Measurements from ENCODE around the gene SOS1.
"Not testable (repeated sequence)": the region's sequence is repeated elsewhere in the genome, so short reads cannot be mapped to it uniquely, and the experiment has no call there.

Gene SOS1

GRCh38 chr2:39139511-39140237 lies 18.8 kb upstream of the SOS1 start:
- TF ChIP-seq POLR2AphosphoS5 (IDR thresholded peaks at IDR 0.05; ENCODE audit: low read depth, low read length) (no peak), PAX5 (IDR thresholded peaks at IDR 0.05; ENCODE audit: insufficient read depth, low read length, severe bottlenecking) (no peak), SPI1 (IDR thresholded peaks at IDR 0.05; ENCODE audit: low read depth, low read length) (no peak), TAF1 (IDR thresholded peaks at IDR 0.05; ENCODE audit: low read depth, low read length) (no peak), POU2F2 (IDR thresholded peaks at IDR 0.05; ENCODE audit: low read depth, low read length) (no peak), POLR2A (IDR thresholded peaks at IDR 0.05; ENCODE audit: low read depth, low read length) (no peak)
- no peak for DNase-seq (ENCODE audit: insufficient read length, low spot score)
- FAIRE-seq: no peak

- TF ChIP-seq TAF1 (IDR thresholded peaks at IDR 0.05; ENCODE audit: low read depth, low read length): no peak
- no peak for TF ChIP-seq POU2F2 (IDR thresholded peaks at IDR 0.05; ENCODE audit: low read depth, low read length)
- TF ChIP-seq SPI1 (IDR thresholded peaks at IDR 0.05; ENCODE audit: low read depth, low read length): no peak
- TF ChIP-seq POLR2A (IDR thresholded peaks at IDR 0.05; ENCODE audit: low read depth, low read length): no peak
- no peak for TF ChIP-seq POLR2AphosphoS5 (IDR thresholded peaks at IDR 0.05; ENCODE audit: low read depth, low read length)
- FAIRE-seq: no peak
- no peak for DNase-seq (ENCODE audit: insufficient read length, low spot score)
Observed at GRCh38 chr2:39138837-39139211, 18.0 kb upstream of the SOS1 start.

GRCh38 chr2:39138187-39138836 lies 17.5 kb upstream of the SOS1 start:
- DNase-seq (ENCODE audit: insufficient read length, low spot score); FAIRE-seq: not testable (repeated sequence)

DNA sequence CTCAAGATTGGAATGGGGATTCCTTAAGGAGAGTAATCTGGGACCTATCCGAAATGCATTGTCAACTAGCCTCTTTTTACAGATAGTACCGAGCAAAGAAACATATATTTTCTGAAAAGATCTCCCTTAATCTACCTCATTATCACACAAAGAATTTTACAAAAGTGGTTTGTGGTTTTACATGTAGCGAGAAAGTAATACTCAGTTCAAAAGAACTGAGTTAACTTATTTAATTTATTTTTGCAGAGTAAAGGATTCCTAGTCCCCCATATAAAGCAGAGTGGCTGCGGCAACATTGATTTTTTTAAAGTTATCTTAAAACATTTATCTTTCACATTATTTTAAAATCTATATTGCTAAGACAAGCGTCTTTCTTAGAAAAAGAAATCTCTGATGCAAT lies 15.9 kb upstream of the SOS1 start:
- no peak for DNase-seq (ENCODE audit: insufficient read length, low spot score)
- TF ChIP-seq POLR2A (IDR thresholded peaks at IDR 0.05; ENCODE audit: low read depth, low read length): no peak
- TF ChIP-seq POU2F2 (IDR thresholded peaks at IDR 0.05; ENCODE audit: low read depth, low read length): no peak
- TF ChIP-seq POLR2AphosphoS5 (IDR thresholded peaks at IDR 0.05; ENCODE audit: low read depth, low read length): no peak
- TF ChIP-seq SPI1 (IDR thresholded peaks at IDR 0.05; ENCODE audit: low read depth, low read length): no peak
- TF ChIP-seq TAF1 (IDR thresholded peaks at IDR 0.05; ENCODE audit: low read depth, low read length): no peak
- TF ChIP-seq PAX5 (IDR thresholded peaks at IDR 0.05; ENCODE audit: insufficient read depth, low read length, severe bottlenecking): no peak
- no peak for FAIRE-seq

DNA sequence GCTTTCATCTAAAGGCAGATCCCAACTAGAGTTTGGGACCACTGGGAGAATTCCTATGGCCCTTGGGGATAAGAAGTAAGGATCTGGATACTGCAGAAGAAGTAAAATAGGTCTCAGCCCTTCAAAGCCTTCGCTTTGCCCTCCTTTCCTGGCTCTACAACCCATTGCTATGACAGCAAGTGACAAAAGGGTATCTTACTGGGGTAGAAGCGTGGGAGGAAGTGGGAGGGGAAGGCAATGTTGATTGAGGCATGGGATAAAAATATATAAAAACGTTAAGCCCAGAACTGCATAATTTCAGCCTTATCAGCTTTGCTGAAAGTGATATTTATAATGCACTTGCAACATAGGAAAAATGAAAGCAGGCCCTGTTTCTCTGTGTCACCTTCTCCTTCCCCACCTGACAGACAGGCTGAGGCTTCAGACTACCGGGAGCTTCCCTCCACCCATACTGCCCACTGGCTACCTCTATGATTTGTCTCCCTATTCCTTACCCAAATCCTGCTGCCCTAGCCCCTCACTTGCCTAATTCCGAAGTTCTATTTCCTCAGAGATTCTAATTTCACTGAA lies 14.9 kb upstream of the SOS1 start:
- DNase-seq (ENCODE audit: insufficient read length, low spot score): no peak
- no peak for FAIRE-seq
- no peak for TF ChIP-seq POU2F2 (IDR thresholded peaks at IDR 0.05; ENCODE audit: low read depth, low read length)
- TF ChIP-seq POLR2AphosphoS5 (IDR thresholded peaks at IDR 0.05; ENCODE audit: low read depth, low read length): no peak
- TF ChIP-seq PAX5 (IDR thresholded peaks at IDR 0.05; ENCODE audit: insufficient read depth, low read length, severe bottlenecking): no peak
- TF ChIP-seq POLR2A (IDR thresholded peaks at IDR 0.05; ENCODE audit: low read depth, low read length): no peak
- TF ChIP-seq SPI1 (IDR thresholded peaks at IDR 0.05; ENCODE audit: low read depth, low read length): no peak
- TF ChIP-seq TAF1 (IDR thresholded peaks at IDR 0.05; ENCODE audit: low read depth, low read length): no peak

DNA sequence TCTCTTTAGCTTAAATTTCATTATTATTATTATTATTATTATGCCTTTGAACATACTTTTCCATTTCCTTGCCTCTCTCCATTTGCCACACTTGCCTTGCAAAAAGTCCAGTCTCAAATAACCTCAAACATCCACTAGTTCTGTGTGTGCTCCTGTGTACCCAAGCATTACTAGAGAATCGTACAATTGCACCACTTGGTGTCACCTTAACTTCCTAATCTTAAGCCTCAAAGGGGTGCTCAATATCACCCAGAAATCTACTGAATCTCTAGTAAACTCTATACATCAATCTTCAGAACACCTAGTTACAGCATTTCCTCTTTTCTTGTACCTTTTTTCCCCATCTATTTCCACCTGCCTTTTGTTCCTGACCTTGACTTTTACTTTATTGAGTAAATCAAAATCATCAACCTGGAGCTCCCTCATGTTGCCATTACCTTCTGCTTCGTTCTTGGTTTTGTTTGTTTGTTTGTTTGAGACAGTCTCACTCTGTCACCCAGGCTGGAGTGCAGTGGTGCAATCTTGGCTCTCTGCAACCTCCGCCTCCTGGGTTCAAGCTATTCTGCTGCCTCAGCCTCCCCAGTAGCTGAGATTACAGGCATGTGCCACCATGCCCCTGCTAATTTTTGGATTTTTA lies 12.5 kb upstream of the SOS1 start:
- TF ChIP-seq TAF1 (IDR thresholded peaks at IDR 0.05; ENCODE audit: low read depth, low read length) (no peak), SPI1 (IDR thresholded peaks at IDR 0.05; ENCODE audit: low read depth, low read length) (no peak), POU2F2 (IDR thresholded peaks at IDR 0.05; ENCODE audit: low read depth, low read length) (no peak), POLR2A (IDR thresholded peaks at IDR 0.05; ENCODE audit: low read depth, low read length) (no peak), POLR2AphosphoS5 (IDR thresholded peaks at IDR 0.05; ENCODE audit: low read depth, low read length) (no peak), PAX5 (IDR thresholded peaks at IDR 0.05; ENCODE audit: insufficient read depth, low read length, severe bottlenecking) (no peak)
- DNase-seq (ENCODE audit: insufficient read length, low spot score) (no peak), FAIRE-seq (peak; percentile 43)

DNA sequence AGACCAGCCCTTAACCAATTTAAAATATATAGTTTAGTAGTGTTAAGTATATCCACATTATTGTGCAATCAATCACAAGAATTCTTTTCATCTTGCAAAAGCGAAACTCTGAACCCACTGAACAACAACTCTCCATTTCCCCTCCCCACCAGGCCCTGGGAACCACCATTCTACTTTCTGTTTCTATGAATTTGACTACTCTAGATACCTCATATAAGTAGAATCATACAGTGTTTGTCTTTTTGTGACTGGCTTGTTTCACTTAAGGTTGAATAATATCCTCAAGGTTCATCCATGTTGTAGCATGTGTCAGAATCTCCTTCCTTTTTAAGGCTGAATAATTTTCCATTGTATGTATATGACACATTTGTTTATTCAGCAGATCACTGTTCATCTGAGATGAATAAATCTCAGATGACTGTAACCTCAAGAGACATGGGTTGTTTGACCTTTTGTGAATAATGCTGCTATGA lies 8.1 kb upstream of the SOS1 start:
- no peak for TF ChIP-seq TAF1 (IDR thresholded peaks at IDR 0.05; ENCODE audit: low read depth, low read length)
- TF ChIP-seq POU2F2 (IDR thresholded peaks at IDR 0.05; ENCODE audit: low read depth, low read length): peak; percentile 45; the same call in 1 of the 2 replicates
- TF ChIP-seq SPI1 (IDR thresholded peaks at IDR 0.05; ENCODE audit: low read depth, low read length): peak; percentile 38; the same call in 1 of the 2 replicates
- no peak for FAIRE-seq
- no peak for DNase-seq (ENCODE audit: insufficient read length, low spot score)

- TF ChIP-seq POLR2A (IDR thresholded peaks at IDR 0.05; ENCODE audit: low read depth, low read length) (no peak), PAX5 (IDR thresholded peaks at IDR 0.05; ENCODE audit: insufficient read depth, low read length, severe bottlenecking) (no peak), POU2F2 (IDR thresholded peaks at IDR 0.05; ENCODE audit: low read depth, low read length) (peak; percentile 75; the same call in 1 of the 2 replicates), POLR2AphosphoS5 (IDR thresholded peaks at IDR 0.05; ENCODE audit: low read depth, low read length) (no peak), SPI1 (IDR thresholded peaks at IDR 0.05; ENCODE audit: low read depth, low read length) (peak; percentile 29; the same call in 1 of the 2 replicates)
- DNase-seq (ENCODE audit: insufficient read length, low spot score) (no peak), FAIRE-seq (peak; percentile 75)
Observed at GRCh38 chr2:39127973-39128372, 7.1 kb upstream of the SOS1 start.

GRCh38 chr2:39124746-39125057 lies 3.9 kb upstream of the SOS1 start:
- TF ChIP-seq SPI1 (IDR thresholded peaks at IDR 0.05; ENCODE audit: low read depth, low read length): no peak
- no peak for TF ChIP-seq POLR2A (IDR thresholded peaks at IDR 0.05; ENCODE audit: low read depth, low read length)
- TF ChIP-seq POU2F2 (IDR thresholded peaks at IDR 0.05; ENCODE audit: low read depth, low read length): no peak
- TF ChIP-seq PAX5 (IDR thresholded peaks at IDR 0.05; ENCODE audit: insufficient read depth, low read length, severe bottlenecking): no peak
- no peak for TF ChIP-seq TAF1 (IDR thresholded peaks at IDR 0.05; ENCODE audit: low read depth, low read length)
- TF ChIP-seq POLR2AphosphoS5 (IDR thresholded peaks at IDR 0.05; ENCODE audit: low read depth, low read length): no peak
- no peak for FAIRE-seq
- no peak for DNase-seq (ENCODE audit: insufficient read length, low spot score)
